Breast epithelium (tissue), 4 donors: ENCODE measurements around the gene KRTAP19-5. TPM values are rescaled to one million over a fixed set of nuclear protein-coding genes. Genes with fewer than 3 reads are reported as not detected.
"Not testable (repeated sequence)": the region's sequence is repeated elsewhere in the genome, so short reads cannot be mapped to it uniquely, and the experiment has no call there.

Experiments
- DNase-seq, 2 donors: peaks; one replicate each; pipeline ENCODE4 v3.0.0-alpha.2; 2019; ENCODE audit warnings: low spot score in 2 of 2
- H3K27ac ChIP-seq, 2 donors: fragments of 200-600 bp; sonication (generic) in 1 of 2; one replicate each; pipeline ENCODE4 v1.5.1; 2016 to 2019; ENCODE audit warnings: mild to moderate bottlenecking in 1 of 2
- H3K27me3 ChIP-seq, 2 donors: fragments of 200-600 bp; sonication (generic) in 1 of 2; one replicate each; pipeline versions ENCODE4 v1.5.1 to v1.6.0; 2017 to 2019; ENCODE audit warnings: control low read depth in 1 of 2, mild to moderate bottlenecking in 1 of 2
- H3K36me3 ChIP-seq: fragments of 200-600 bp; one replicate; pipeline ENCODE4 v1.5.1; 2019
- H3K4me1 ChIP-seq, 2 donors: fragments of 200-600 bp; sonication (generic); one replicate each; pipeline ENCODE4 v1.5.1; 2016 to 2019; ENCODE audit warnings: control low read depth in 1 of 2
- H3K4me3 ChIP-seq, 3 donors: fragments of 200-600 bp; sonication (generic); 1 replicate in 2 of 3; 2 replicates in 1 of 3; pipeline ENCODE4 v1.5.1; 2016 to 2019; ENCODE audit warnings: mild to moderate bottlenecking in 3 of 3, moderate library complexity in 2 of 3
- H3K9me3 ChIP-seq, 2 donors: fragments of 200-600 bp; sonication (generic) in 1 of 2; one replicate each; pipeline ENCODE4 v1.5.1; 2016 to 2019; ENCODE audit warnings: control low read depth in 1 of 2
- CTCF ChIP-seq, 3 donors: fragments of 450-650 bp; IDR thresholded peaks; one replicate each; pipeline ENCODE4 v1.5.1; 2016 to 2017; ENCODE audit warnings: antibody characterized with exemption in 3 of 3, mild to moderate bottlenecking in 3 of 3, moderate library complexity in 3 of 3
- POLR2A ChIP-seq: fragments of 450-650 bp; IDR thresholded peaks from one replicate; pipeline ENCODE4 v1.6.1; 2016; ENCODE audit warnings: antibody characterized with exemption, mild to moderate bottlenecking, moderate library complexity
- POLR2AphosphoS5 ChIP-seq, 3 donors: sonication (generic); formaldehyde crosslinking; IDR thresholded peaks; one replicate each; pipeline ENCODE4 v1.6.1; 2017; ENCODE audit warnings: antibody characterized with exemption in 3 of 3
- intact Hi-C: fragments of 100-400 bp; cut with DNase I; formaldehyde crosslinking; loops from one replicate; pipeline ENCODE4 v1.15.1; 2023; ENCODE audit warnings: low total_unique reads
- total RNA-seq, 3 donors: library from RNA; depleted of rRNA; stranded (reverse); fragments of >200 nt; gene quantifications; one replicate each; pipeline ENCODE4 v1.1.0, GENCODE V29; 2016

Gene KRTAP19-5
- not detected for total RNA-seq

DNA sequence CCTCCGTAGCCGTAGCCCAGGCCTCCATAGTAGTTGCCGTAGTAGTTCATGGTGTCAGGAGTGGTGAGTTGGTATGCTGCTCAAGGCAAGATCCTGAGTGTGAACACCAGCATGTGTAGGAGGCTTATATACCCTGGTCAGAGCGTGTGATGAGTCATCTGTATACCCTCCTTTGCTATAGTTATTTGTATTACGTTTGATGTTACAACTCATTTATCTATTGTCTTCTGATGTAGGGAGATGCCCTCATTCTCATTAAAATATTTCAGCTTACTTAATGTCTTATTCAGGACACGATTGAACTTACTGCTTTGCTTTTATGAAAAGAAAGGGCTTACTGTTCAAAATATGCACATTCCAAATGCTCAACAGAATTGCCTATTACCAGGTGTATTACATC, at the start of gene KRTAP19-5:
TSS of gene KRTAP19-5 (minus strand) at position 101 of the 400 bp plus-strand sequence. CDS start at position 50, 51 bp downstream.
- intact Hi-C loops: no loop called here
- H3K27me3 ChIP-seq: no peaks in the 10 kb centered on the region
- no peaks in the 10 kb centered on the region for H3K4me1 ChIP-seq
- TF ChIP-seq CTCF (IDR thresholded peaks at IDR 0.05): no peak
- TF ChIP-seq POLR2A: no peak
- no peak for TF ChIP-seq POLR2AphosphoS5 (IDR thresholded peaks at IDR 0.05)
- no peak for DNase-seq
- H3K27ac ChIP-seq: no peak within 1 kb of the TSS
- no peaks in the 10 kb centered on the region for H3K9me3 ChIP-seq
- no peak within 1 kb of the TSS for H3K4me3 ChIP-seq
- no peaks in the 10 kb centered on the region for H3K36me3 ChIP-seq

DNA sequence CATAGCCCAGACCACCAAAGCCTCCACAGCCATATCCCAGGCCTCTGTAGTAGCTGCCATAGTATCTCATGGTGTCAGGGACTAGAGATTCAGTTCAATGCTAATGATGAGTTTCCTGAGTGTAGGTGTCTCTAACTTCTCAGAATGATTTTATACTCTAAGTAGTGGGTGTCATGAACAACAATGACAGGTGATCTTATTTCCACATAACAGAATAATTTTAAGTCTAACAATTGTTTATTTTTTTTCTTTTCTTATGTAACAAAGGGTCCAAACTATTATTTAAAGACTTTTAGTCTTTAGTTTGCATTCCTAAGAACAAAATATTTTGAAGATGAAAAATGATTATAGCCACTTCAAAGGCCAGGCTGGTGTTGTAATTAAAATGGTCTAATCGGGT, 39.8 kb upstream of the KRTAP19-5 start, which contains the start of gene KRTAP19-6:
TSS of gene KRTAP19-6 (minus strand) at position 101 of the 400 bp plus-strand sequence. CDS start at position 70, 31 bp downstream.
- intact Hi-C loops: no loop called here
- Histone ChIP-seq H3K9me3 (no peaks in the 10 kb centered on the region), H3K27me3 (no peaks in the 10 kb centered on the region), H3K36me3 (peaks cover 6% of the 10 kb centered on the region), H3K27ac (no peak within 1 kb of the TSS), H3K4me1 (no peaks in the 10 kb centered on the region), H3K4me3 (no peak within 1 kb of the TSS)
- no peak for DNase-seq
- TF ChIP-seq POLR2A (no peak), POLR2AphosphoS5 (IDR thresholded peaks at IDR 0.05) (no peak), CTCF (IDR thresholded peaks at IDR 0.05) (no peak)

GRCh38 chr21:30518876-30519275, 16.9 kb upstream of the KRTAP19-5 start:
- H3K9me3 ChIP-seq: no peaks in the 10 kb centered on the region
- no peaks in the 10 kb centered on the region for H3K4me1 ChIP-seq
- no peaks in the 10 kb centered on the region for H3K36me3 ChIP-seq
- DNase-seq: no peak
- no peak overlapping the region for H3K27ac ChIP-seq
- intact Hi-C loops: no loop called here
- TF ChIP-seq POLR2A: no peak
- no peak for TF ChIP-seq CTCF (IDR thresholded peaks at IDR 0.05)
- no peaks in the 10 kb centered on the region for H3K27me3 ChIP-seq
- no peak overlapping the region for H3K4me3 ChIP-seq

- DNase-seq: no peak
- intact Hi-C loops: no loop called here
- TF ChIP-seq POLR2A (no peak), CTCF (IDR thresholded peaks at IDR 0.05) (no peak), POLR2AphosphoS5 (IDR thresholded peaks at IDR 0.05) (no peak)
- Histone ChIP-seq H3K27me3 (no peaks in the 10 kb centered on the region), H3K4me1 (no peaks in the 10 kb centered on the region), H3K27ac (no peak overlapping the region), H3K36me3 (no peaks in the 10 kb centered on the region), H3K9me3 (no peaks in the 10 kb centered on the region), H3K4me3 (no peak overlapping the region)
Observed at GRCh38 chr21:30515681-30516080, 13.7 kb upstream of the KRTAP19-5 start.

DNA sequence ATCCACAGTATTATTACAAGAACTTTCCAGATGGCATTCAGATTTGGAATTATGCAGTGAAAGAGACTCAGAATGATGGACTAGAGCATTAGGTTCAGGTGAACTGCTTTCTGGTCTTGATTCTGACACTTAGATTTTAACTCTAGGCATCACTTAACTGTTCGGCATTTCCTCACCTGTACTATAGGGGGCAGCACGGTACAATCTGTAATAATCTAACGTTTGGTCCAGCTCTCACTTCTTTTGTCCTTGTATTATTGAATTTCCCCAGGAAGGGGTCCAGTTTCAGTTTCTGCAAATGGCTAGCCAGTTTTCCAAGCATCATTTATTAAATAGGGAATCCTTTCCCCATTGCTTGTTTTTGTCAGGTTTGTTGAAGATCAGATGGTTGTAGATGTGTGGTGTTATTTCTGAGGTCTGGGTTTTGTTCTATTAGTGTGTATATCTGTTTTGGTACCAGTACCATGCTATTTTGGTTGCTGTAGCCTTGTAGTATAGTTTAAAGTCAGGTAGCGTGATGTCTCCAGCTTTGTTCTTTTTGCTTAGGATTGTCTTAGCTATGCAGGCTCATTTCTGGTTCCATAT, 3.8 kb upstream of the KRTAP19-5 start:
- H3K36me3 ChIP-seq, H3K4me1 ChIP-seq, H3K27ac ChIP-seq, intact Hi-C loops, H3K27me3 ChIP-seq, H3K9me3 ChIP-seq, H3K4me3 ChIP-seq, DNase-seq: not testable (repeated sequence)

DNA sequence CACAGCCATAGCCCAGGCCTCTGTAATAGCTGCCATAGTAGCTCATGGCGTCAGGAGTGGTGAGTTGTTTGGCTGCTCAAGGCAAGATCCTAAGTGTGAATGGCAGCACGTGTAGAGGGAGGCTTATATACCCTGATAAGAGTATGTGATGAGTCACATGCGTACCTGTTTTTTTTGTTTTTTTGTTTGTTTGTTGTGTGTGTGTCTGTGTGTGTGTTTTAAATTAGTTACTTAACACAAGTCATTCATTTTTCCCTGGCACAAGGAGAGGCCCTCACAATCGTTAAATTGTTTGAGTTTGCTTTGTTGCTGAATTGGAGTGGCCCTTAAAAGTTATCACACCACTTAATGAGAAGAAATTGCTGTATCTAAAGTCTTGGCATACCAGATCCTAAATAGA, 4.9 kb downstream of the KRTAP19-5 start, which contains the start of gene KRTAP19-4:
TSS of gene KRTAP19-4 (minus strand) at position 101 of the 400 bp plus-strand sequence. CDS start at position 46, 55 bp downstream.
- H3K9me3 ChIP-seq: no peaks in the 10 kb centered on the region
- H3K36me3 ChIP-seq: no peaks in the 10 kb centered on the region
- no peak for DNase-seq
- no peak within 1 kb of the TSS for H3K4me3 ChIP-seq
- intact Hi-C loops: no loop called here
- no peaks in the 10 kb centered on the region for H3K27me3 ChIP-seq
- no peak for TF ChIP-seq CTCF (IDR thresholded peaks at IDR 0.05)
- TF ChIP-seq POLR2AphosphoS5 (IDR thresholded peaks at IDR 0.05): no peak
- no peak for TF ChIP-seq POLR2A
- no peak within 1 kb of the TSS for H3K27ac ChIP-seq
- no peaks in the 10 kb centered on the region for H3K4me1 ChIP-seq
